Ishikawa (cell line): Measurements from ENCODE around the gene STXBP4.

ENCODE experiments used
- CREB1 ChIP-seq: IDR thresholded peaks from 2 replicates; pipeline ENCODE4 v1.6.1; 2012; ENCODE audit warnings: low read depth
- NFIC ChIP-seq: IDR thresholded peaks from 2 replicates; pipeline ENCODE4 v1.6.1; 2012
- TAF1 ChIP-seq: IDR thresholded peaks from 2 replicates; pipeline ENCODE4 v1.6.1; 2012; ENCODE audit warnings: low read depth, mild to moderate bottlenecking
- TEAD4 ChIP-seq: IDR thresholded peaks from 2 replicates; pipeline ENCODE4 v1.6.1; 2012
- TF ChIP-seq, protein P1 (sequence below): IDR thresholded peaks from 2 replicates; pipeline ENCODE4 v1.6.1; 2012

DNA sequence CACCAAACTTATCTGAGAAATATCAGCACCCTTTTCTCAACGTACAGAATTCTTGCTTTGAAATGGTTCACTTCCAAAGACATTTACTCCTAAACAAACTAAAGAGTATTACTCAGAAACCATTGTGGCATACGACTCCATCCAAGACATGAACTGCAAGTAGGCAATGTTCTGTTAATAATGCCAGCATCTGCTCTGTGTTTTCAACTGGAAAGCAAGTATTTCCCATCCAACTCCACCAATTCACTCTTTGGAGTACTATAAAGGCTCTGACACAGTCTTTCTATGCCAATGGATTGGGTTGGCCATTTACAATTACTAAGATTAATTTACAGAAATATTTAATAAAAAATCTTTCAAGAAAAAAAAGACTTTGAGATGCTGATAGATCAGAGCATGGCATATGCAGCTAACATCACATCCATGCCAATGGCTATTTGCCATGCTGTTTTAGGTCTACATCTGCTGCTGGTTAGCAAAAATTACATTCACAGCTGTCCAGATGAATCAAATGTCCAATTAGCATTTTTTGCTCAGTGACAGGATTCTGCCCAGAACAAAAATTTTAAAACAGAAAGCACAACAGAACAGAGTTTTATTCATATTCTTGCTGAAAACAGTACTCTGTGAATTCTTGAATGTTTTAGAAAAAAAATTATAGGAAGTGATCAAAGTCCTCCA lies 230.3 kb downstream of the STXBP4 start:
- TF ChIP-seq, protein P1, sequence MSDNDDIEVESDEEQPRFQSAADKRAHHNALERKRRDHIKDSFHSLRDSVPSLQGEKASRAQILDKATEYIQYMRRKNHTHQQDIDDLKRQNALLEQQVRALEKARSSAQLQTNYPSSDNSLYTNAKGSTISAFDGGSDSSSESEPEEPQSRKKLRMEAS, result no peak
- no peak for TF ChIP-seq NFIC
- TF ChIP-seq TEAD4, result no peak
- no peak for TF ChIP-seq TAF1
- no peak for TF ChIP-seq CREB1
